Fibroblast of skin of left biceps (primary cell): ENCODE results near the gene TTLL3.

Experiments used
- DNase-seq, 2 experiments: peaks; one replicate each; pipeline ENCODE4 v3.0.0-alpha.2; 2013; ENCODE audit warnings: low read depth in 2 of 2

The TTLL3 gene

DNA sequence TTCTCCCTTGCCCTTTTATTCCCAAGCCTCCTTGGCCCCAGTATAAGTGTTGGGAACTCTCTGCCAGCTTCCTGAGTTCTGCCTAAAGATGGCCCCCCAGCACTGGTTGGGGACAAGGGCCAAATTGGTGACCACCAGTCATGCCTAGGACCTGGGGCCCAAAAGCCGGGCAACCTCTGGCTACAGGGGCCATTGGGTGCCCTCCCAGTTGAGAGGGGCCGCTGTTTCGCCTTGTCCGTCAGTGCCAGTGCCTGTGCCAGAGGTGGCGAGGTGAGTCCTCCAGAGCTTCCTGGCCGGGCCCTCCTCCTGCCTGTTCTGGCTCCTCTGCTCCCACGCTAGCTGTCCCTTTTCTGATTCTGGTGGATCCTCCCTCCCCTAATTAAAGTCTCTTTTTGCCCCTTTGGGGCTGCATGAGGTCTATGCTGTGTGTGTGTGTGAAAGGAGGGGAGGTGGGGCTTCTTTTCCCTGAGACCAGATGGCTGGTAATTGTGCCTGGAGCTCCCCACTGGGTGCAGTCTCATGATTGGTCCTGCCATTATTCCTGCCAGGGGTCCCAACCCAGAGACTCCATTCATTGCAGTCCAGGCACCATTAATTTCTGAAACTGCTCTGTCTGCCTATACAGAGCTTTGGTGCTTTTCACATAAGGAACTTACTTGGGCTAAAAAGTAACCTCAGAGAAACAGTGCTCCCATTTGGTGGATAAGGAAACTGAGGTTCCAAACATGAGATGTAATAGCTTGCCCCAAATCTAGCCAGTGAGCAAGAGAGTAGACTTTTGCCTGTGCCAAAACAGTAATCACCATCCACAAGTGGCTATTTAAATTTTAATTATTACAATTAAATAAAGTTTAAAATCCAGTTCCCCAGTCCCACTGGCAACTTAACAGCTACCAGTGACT is 3.1 kb upstream of the TTLL3 start:
- DNase-seq = no peak

- no peak for DNase-seq
These were observed 2.1 kb upstream of the TTLL3 start for GRCh38 chr3:9807981-9808344.

DNA sequence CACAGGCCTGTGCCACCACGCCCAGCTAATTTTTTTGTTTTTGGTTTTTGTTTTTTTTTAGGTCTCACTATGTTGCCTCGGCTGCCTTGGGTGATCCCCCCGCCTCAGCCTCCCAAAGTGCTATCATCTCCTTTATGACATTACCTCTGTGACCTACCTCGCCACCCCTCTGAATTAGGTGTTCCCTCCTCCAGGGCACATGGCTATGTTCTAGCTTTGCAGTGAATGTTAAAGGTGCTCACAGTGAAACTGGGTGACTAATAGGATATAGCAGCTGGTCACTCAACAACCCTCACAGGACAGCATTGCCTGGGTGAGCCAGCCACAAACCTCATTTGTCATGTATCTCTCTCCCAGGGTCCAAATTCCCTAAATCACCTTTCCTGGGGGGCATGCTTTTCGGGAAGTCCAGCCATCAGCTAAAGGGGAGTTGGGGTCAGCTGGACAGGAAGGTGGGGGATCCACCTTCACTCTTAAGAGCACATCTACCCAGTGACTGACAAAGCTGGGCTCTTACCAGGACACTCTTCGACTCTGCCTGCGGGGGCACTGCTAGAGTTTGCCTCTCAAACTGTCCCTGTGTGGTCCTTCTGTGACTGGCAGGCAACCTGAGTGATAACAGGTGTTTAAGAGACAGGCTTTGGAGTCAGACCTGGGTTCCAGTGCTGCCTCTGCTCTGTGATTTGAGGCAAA is 1.6 kb upstream of the TTLL3 start:
- DNase-seq = no peak

DNA sequence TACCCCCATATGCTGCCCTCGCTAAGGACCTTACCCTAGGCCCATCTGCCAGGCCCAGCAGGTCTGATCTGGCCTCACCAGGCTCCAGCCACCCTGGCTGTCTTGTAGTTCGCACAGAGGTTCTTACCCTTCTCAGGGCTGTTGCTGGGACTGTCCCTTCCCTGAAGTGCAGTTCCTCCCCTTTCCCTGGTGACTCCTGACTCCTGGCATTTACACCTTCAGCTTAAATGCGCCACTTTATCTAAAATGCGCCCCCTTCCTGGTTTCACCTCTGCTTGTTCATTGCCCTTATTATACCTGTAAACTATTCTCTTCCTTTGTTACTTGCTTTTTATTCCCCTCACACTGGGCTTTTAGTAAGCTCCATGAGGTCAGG is 835 bp upstream of the TTLL3 start:
- no peak for DNase-seq

- DNase-seq = no peak
These were observed 340 bp downstream of the TTLL3 start for GRCh38 chr3:9810433-9810770.

- no peak for DNase-seq
These were observed 784 bp downstream of the TTLL3 start for GRCh38 chr3:9810846-9811245.

DNA sequence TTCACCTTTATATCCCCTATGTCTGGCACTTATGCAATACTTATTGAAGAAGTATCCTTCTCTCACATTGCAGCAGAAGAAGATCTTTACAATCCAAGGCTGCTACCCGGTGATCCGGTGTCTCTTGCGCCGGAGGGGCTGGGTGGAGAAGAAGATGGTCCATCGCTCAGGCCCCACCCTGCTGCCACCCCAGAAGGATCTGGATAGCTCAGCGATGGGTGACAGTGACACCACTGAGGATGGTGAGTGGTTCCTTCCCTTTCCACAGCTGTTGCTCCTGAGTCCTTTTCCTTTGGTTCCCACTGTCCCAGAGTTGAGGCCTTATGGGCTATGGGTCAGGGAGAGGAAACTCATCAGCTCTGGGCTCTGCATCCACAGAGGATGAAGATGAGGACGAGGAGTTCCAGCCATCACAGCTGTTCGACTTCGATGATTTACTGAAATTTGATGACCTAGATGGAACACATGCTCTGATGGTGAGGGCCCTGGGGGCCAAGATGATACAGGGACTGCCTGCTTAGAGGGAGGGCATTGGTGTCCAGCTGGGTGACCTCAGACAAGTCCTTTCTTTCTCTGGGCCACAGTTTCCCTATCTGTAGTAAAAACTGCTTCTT is 2.9 kb downstream of the TTLL3 start:
- DNase-seq = no peak

- DNase-seq = no peak
These were observed 5.9 kb downstream of the TTLL3 start for GRCh38 chr3:9815986-9816385.

- DNase-seq = no peak
These were observed 7.4 kb downstream of the TTLL3 start for GRCh38 chr3:9817436-9817835.

- no peak for DNase-seq
These were observed 8.7 kb downstream of the TTLL3 start for GRCh38 chr3:9818666-9819335.

DNA sequence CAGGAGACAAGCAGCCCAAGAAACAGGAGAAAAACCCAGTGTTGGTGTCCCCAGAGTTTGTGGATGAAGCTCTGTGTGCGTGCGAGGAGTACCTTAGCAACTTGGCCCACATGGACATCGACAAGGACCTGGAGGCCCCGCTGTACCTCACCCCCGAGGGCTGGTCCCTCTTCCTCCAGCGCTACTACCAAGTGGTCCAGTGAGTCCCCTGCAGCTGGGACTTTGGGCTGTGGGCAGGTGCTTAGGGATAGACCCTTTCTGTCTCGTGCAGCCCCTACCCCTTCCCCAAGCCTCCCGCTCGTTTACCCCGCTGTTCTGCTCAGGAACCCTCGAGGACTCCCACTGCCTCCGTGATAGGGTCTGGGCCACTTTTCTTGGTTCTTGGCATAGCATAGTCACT is 10.5 kb downstream of the TTLL3 start:
- DNase-seq = no peak

- DNase-seq = no peak
These were observed 10.9 kb downstream of the TTLL3 start for GRCh38 chr3:9820946-9821345.

DNA sequence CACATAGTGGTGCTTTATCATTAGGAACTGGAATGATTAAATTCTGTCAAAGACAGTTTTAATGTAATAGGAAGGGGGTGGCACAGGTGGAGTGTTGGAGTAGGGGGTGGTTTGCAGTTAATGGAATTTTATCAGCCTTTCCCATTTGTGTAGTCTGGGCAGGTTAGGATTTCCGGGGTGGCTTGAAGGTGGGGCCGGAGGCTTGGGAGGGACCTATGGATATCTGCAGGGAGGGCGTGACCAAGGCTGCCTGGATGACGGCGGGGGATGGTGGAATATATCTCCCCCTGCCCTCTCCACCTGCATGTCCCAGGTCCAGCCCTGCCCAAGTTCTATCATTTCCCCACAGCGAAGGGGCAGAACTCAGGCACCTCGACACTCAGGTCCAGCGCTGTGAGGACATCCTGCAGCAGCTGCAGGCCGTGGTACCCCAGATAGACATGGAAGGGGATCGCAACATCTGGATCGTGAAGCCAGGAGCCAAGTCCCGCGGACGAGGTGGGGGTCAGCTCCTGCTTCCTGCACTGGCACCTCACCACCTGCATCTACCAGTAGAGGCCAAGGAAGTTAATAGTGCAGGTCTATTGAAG is 15.5 kb downstream of the TTLL3 start:
- DNase-seq = no peak

- no peak for DNase-seq
These were observed 16.9 kb downstream of the TTLL3 start for GRCh38 chr3:9826815-9827573.

- no peak for DNase-seq
These were observed 19.0 kb downstream of the TTLL3 start for GRCh38 chr3:9828801-9829755.

- no peak for DNase-seq
These were observed 21.2 kb downstream of the TTLL3 start for GRCh38 chr3:9831253-9831652.

- DNase-seq = no peak
These were observed 23.0 kb downstream of the TTLL3 start for GRCh38 chr3:9833078-9833477.

DNA sequence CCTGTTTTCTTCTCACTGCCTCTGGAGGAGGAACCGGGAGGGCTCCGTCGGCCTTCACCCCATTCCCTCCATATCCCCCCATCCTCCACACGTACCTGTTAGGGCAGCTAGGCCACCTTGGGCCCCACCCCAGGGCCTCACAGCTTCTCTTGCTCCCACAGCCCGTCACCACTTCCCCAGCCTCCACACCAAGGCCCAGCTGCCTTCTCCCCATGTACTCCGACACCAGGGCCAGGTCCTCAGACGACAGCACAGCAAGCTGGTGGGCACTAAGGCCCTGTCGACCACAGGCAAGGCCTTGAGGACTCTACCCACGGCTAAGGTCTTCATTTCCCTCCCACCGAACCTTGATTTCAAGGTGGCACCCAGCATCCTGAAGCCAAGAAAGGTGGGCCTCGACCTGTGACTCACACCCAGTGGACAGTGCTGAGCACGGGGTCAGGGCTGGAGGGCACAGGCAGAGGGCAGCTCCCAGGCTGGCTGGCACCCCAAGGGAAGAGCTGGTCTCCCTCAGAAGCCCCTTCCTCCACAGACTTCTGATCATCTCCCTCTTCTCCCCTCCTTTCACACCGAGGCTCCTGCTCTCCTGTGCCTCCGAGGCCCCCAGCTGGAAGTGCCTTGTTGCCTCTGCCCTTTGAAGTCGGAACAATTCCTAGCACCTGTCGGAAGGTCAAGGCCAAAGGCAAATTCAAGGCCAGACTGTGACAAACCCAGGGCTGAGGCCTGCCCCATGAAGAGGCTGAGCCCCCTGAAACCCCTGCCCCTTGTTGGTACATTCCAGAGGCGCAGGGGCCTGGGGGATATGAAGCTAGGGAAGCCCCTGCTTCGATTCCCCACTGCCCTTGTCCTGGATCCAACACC is 24.7 kb downstream of the TTLL3 start:
- no peak for DNase-seq
